Type B pancreatic cell (in vitro differentiated cells): ENCODE measurements around the gene TBC1D1. TPM values are rescaled to one million over a fixed set of nuclear protein-coding genes. Genes with fewer than 3 reads are reported as not detected.

Experiments used
- DNase-seq: peaks from one replicate; pipeline ENCODE4 v3.0.0; 2021; ENCODE audit warnings: mixed read lengths; ENCODE audit not compliant: unreplicated experiment; ENCODE audit errors: extremely low spot score
- H3K27ac Mint-ChIP-seq: 2 replicates; pipeline ENCODE4 v1.8.0; 2021; ENCODE audit warnings: mild to moderate bottlenecking, mixed read lengths
- H3K27me3 Mint-ChIP-seq: 2 replicates; pipeline ENCODE4 v1.8.0; 2021; ENCODE audit warnings: mixed read lengths
- H3K36me3 Mint-ChIP-seq: 2 replicates; pipeline ENCODE4 v1.8.0; 2021; ENCODE audit warnings: mixed read lengths
- H3K4me1 Mint-ChIP-seq: one replicate; pipeline ENCODE4 v1.8.0; 2021; ENCODE audit warnings: mixed read lengths; ENCODE audit not compliant: unreplicated experiment
- H3K4me3 Mint-ChIP-seq: 2 replicates; pipeline ENCODE4 v1.8.0; 2021; ENCODE audit warnings: mild to moderate bottlenecking, mixed read lengths
- H3K9me3 Mint-ChIP-seq: 2 replicates; pipeline ENCODE4 v1.8.0; 2021; ENCODE audit warnings: mixed read lengths
- CTCF ChIP-seq: fragments of 200-600 bp; sonication (generic); conservative IDR thresholded peaks from 2 replicates; pipeline ENCODE4 v1.5.0; 2021; ENCODE audit warnings: antibody characterized with exemption, mild to moderate bottlenecking
- total RNA-seq: library from RNA; stranded (reverse); gene quantifications from 2 replicates; pipeline ENCODE4 v1.2.1, GENCODE V29; 2021; ENCODE audit warnings: low replicate concordance

TBC1D1 gene
- total RNA-seq, 1 donor from 2014 or later = 110 TPM

GRCh38 chr4:37990731-37991245, 99.9 kb downstream of the TBC1D1 start:
- H3K4me3 Mint-ChIP-seq = no peak overlapping the region
- H3K36me3 Mint-ChIP-seq = peaks cover 10% of the 10 kb centered on the region
- H3K4me1 Mint-ChIP-seq = peaks cover 51% of the 10 kb centered on the region
- peak overlapping the region; percentile 47 for H3K27ac Mint-ChIP-seq
- DNase-seq = no peak
- TF ChIP-seq CTCF = no peak
- no peaks in the 10 kb centered on the region for H3K27me3 Mint-ChIP-seq
- H3K9me3 Mint-ChIP-seq = peaks cover 4% of the 10 kb centered on the region

- peaks cover 4% of the 10 kb centered on the region for H3K9me3 Mint-ChIP-seq
- H3K27ac Mint-ChIP-seq = peak overlapping the region; percentile 93
- peak overlapping the region; percentile 79 for H3K4me3 Mint-ChIP-seq
- peaks cover 8% of the 10 kb centered on the region for H3K36me3 Mint-ChIP-seq
- no peak for TF ChIP-seq CTCF
- no peaks in the 10 kb centered on the region for H3K27me3 Mint-ChIP-seq
- no peak for DNase-seq
- H3K4me1 Mint-ChIP-seq = peaks cover 55% of the 10 kb centered on the region
Measured at GRCh38 chr4:37991623-37992410, 100.9 kb downstream of the TBC1D1 start.

GRCh38 chr4:37993806-37994205, 102.9 kb downstream of the TBC1D1 start:
- no peak for TF ChIP-seq CTCF
- Mint-ChIP-seq H3K4me1 (peaks cover 43% of the 10 kb centered on the region), H3K27ac (peak overlapping the region; percentile 96), H3K9me3 (peaks cover 4% of the 10 kb centered on the region), H3K27me3 (no peaks in the 10 kb centered on the region), H3K4me3 (no peak overlapping the region), H3K36me3 (peaks cover 8% of the 10 kb centered on the region)
- DNase-seq = no peak

- Mint-ChIP-seq H3K27me3 (no peaks in the 10 kb centered on the region), H3K4me1 (peaks cover 41% of the 10 kb centered on the region), H3K27ac (peak overlapping the region; percentile 96)
Measured at GRCh38 chr4:37994569-37994968, 103.7 kb downstream of the TBC1D1 start.

GRCh38 chr4:37995299-37995821, 104.5 kb downstream of the TBC1D1 start:
- H3K4me1 Mint-ChIP-seq = peaks cover 38% of the 10 kb centered on the region

More at GRCh38 chr4:37994569-37994968, 103.7 kb downstream of the TBC1D1 start:
- no peak for TF ChIP-seq CTCF
- Mint-ChIP-seq H3K9me3 (peaks cover 4% of the 10 kb centered on the region), H3K36me3 (peaks cover 8% of the 10 kb centered on the region), H3K4me3 (peak overlapping the region; percentile 40)
- DNase-seq = no peak

More at GRCh38 chr4:37995299-37995821, 104.5 kb downstream of the TBC1D1 start:
- H3K36me3 Mint-ChIP-seq = peaks cover 8% of the 10 kb centered on the region
- no peak for DNase-seq
- H3K4me3 Mint-ChIP-seq = peak overlapping the region; percentile 74
- peak overlapping the region; percentile 96 for H3K27ac Mint-ChIP-seq
- TF ChIP-seq CTCF = no peak
- H3K9me3 Mint-ChIP-seq = peaks cover 4% of the 10 kb centered on the region
- no peaks in the 10 kb centered on the region for H3K27me3 Mint-ChIP-seq
